Measurements from ENCODE around the gene FSTL1.

The FSTL1 gene

GRCh38 chr3:120440001-120440703 lies 10.6 kb downstream of the FSTL1 start:
- in situ Hi-C loops (cut with HindIII; ENCODE audit: low sequenced_read_pairs) = no loop called here

- in situ Hi-C loops (cut with HindIII; ENCODE audit: low sequenced_read_pairs) = no loop called here
Observed at GRCh38 chr3:120438665-120439370, 12.0 kb downstream of the FSTL1 start.

GRCh38 chr3:120438216-120438615 lies 12.6 kb downstream of the FSTL1 start:
- in situ Hi-C loops (cut with HindIII; ENCODE audit: low sequenced_read_pairs) = no loop called here

GRCh38 chr3:120437559-120437958 lies 13.2 kb downstream of the FSTL1 start:
- in situ Hi-C loops (cut with HindIII; ENCODE audit: low sequenced_read_pairs) = no loop called here

- in situ Hi-C loops (cut with HindIII; ENCODE audit: low sequenced_read_pairs) = no loop called here
Observed at GRCh38 chr3:120436523-120437050, 14.2 kb downstream of the FSTL1 start.

- in situ Hi-C loops (cut with HindIII; ENCODE audit: low sequenced_read_pairs) = no loop called here
Observed at GRCh38 chr3:120435621-120436020, 15.2 kb downstream of the FSTL1 start.

- in situ Hi-C loops (cut with HindIII; ENCODE audit: low sequenced_read_pairs) = no loop called here
Observed at GRCh38 chr3:120433662-120434331, 17.0 kb downstream of the FSTL1 start.

GRCh38 chr3:120432150-120432860 lies 18.5 kb downstream of the FSTL1 start:
- in situ Hi-C loops (cut with HindIII; ENCODE audit: low sequenced_read_pairs) = no loop called here

- in situ Hi-C loops (cut with HindIII; ENCODE audit: low sequenced_read_pairs) = no loop called here
Observed at GRCh38 chr3:120429921-120430361, 20.9 kb downstream of the FSTL1 start.

- in situ Hi-C loops (cut with HindIII; ENCODE audit: low sequenced_read_pairs) = no loop called here
Observed at GRCh38 chr3:120428924-120429323, 21.9 kb downstream of the FSTL1 start.

- in situ Hi-C loops (cut with HindIII; ENCODE audit: low sequenced_read_pairs) = no loop called here
Observed at GRCh38 chr3:120427201-120427600, 23.6 kb downstream of the FSTL1 start.

GRCh38 chr3:120425572-120426250 lies 25.1 kb downstream of the FSTL1 start:
- in situ Hi-C loops (cut with HindIII; ENCODE audit: low sequenced_read_pairs) = no loop called here

- in situ Hi-C loops (cut with HindIII; ENCODE audit: low sequenced_read_pairs) = loop anchor here (25.0 kb wide), 2 partner anchors 137 to 188 kb away; no protein-coding TSS in a partner anchor
Observed at GRCh38 chr3:120424976-120425570, 25.7 kb downstream of the FSTL1 start.

GRCh38 chr3:120424506-120424905 lies 26.3 kb downstream of the FSTL1 start:
- in situ Hi-C loops (cut with HindIII; ENCODE audit: low sequenced_read_pairs) = loop anchor here (25.0 kb wide), 2 partner anchors 138 to 187 kb away; no protein-coding TSS in a partner anchor

GRCh38 chr3:120423432-120423831 lies 27.4 kb downstream of the FSTL1 start:
- in situ Hi-C loops (cut with HindIII; ENCODE audit: low sequenced_read_pairs) = loop anchor here (25.0 kb wide), 2 partner anchors 139 to 186 kb away; no protein-coding TSS in a partner anchor

- in situ Hi-C loops (cut with HindIII; ENCODE audit: low sequenced_read_pairs) = loop anchor here (25.0 kb wide), 2 partner anchors 140 to 185 kb away; no protein-coding TSS in a partner anchor
Observed at GRCh38 chr3:120421926-120422325, 28.9 kb downstream of the FSTL1 start.

GRCh38 chr3:120420928-120421551 lies 29.8 kb downstream of the FSTL1 start:
- in situ Hi-C loops (cut with HindIII; ENCODE audit: low sequenced_read_pairs) = loop anchor here (25.0 kb wide), 2 partner anchors 141 to 184 kb away; no protein-coding TSS in a partner anchor

- in situ Hi-C loops (cut with HindIII; ENCODE audit: low sequenced_read_pairs) = loop anchor here (25.0 kb wide), 2 partner anchors 142 to 183 kb away; no protein-coding TSS in a partner anchor
Observed at GRCh38 chr3:120420360-120420759, 30.4 kb downstream of the FSTL1 start.

- in situ Hi-C loops (cut with HindIII; ENCODE audit: low sequenced_read_pairs) = loop anchor here (25.0 kb wide), 2 partner anchors 143 to 182 kb away; no protein-coding TSS in a partner anchor
Observed at GRCh38 chr3:120419797-120420196, 31.0 kb downstream of the FSTL1 start.

All from DLD1 (cell line).